Stimulated activated CD8-positive, alpha-beta memory T cell treated with anti-CD3 and anti-CD28 coated beads, Interleukin-2, amount 100 ng/mL, for 1 hour (primary cell): ENCODE measurements around the gene ZSWIM6.

Source experiments
- DNase-seq, 2 donors: peaks; one replicate each; pipeline ENCODE4 v3.0.0-alpha.2; 2020; ENCODE audit warnings: low read depth in 2 of 2

ZSWIM6 gene

GRCh38 chr5:61590473-61590872 is 258.4 kb downstream of the ZSWIM6 start:
- DNase-seq = no peak

GRCh38 chr5:61591859-61592258 is 259.8 kb downstream of the ZSWIM6 start:
- no peak for DNase-seq

GRCh38 chr5:61595426-61595825 is 263.4 kb downstream of the ZSWIM6 start:
- no peak for DNase-seq
